Activated naive CD4-positive, alpha-beta T cell treated with anti-CD3 and anti-CD28 coated beads for 36 hours (primary cell): Measurements from ENCODE around the gene MSH2. TPM values are rescaled to one million over a fixed set of nuclear protein-coding genes. Genes with fewer than 3 reads are reported as not detected.
"Not testable (repeated sequence)": the region's sequence is repeated elsewhere in the genome, so short reads cannot be mapped to it uniquely, and the experiment has no call there.

ENCODE experiments used
- CTCF ChIA-PET: fragments of 350-600 bp; sonication (Branson Sonifier 250); formaldehyde crosslinking; loops from one replicate; lab custom pipeline; 2021; ENCODE audit warnings: antibody characterized with exemption; lab: Charles Lee
- DNase-seq: peaks from one replicate; pipeline ENCODE4 v3.0.0-alpha.2; 2020
- H3K27ac Mint-ChIP-seq: one replicate; pipeline ENCODE4 v1.8.0; 2021; ENCODE audit warnings: mild to moderate bottlenecking, mixed read lengths
- H3K27me3 Mint-ChIP-seq: one replicate; pipeline ENCODE4 v1.8.0; 2021; ENCODE audit warnings: low read depth, mixed read lengths
- H3K36me3 Mint-ChIP-seq: one replicate; pipeline ENCODE4 v1.8.0; 2021; ENCODE audit warnings: low read depth, mixed read lengths
- H3K4me1 Mint-ChIP-seq: one replicate; pipeline ENCODE4 v1.8.0; 2021; ENCODE audit warnings: low read depth, mixed read lengths
- H3K4me3 Mint-ChIP-seq: one replicate; pipeline ENCODE4 v1.8.0; 2021; ENCODE audit warnings: mild to moderate bottlenecking, moderate library complexity, mixed read lengths
- H3K9me3 Mint-ChIP-seq: one replicate; pipeline ENCODE4 v1.8.0; 2021; ENCODE audit warnings: mixed read lengths
- intact Hi-C: fragments of 100-400 bp; cut with micrococcal nuclease; formaldehyde crosslinking; loops from one replicate; pipeline ENCODE4 v1.15.1; 2023
- total RNA-seq, 2 experiments: library from RNA; stranded (reverse); gene quantifications; one replicate each; pipeline ENCODE4 v1.2.3, GENCODE V29; 2021

MSH2 gene
- total RNA-seq, 2 experiments from 2014 or later = 42.7 to 43.3 TPM

GRCh38 chr2:47452761-47453160, 49.8 kb downstream of the MSH2 start:
- Mint-ChIP-seq H3K36me3 (peaks cover 38% of the 10 kb centered on the region), H3K27ac (no peak overlapping the region), H3K4me3 (no peak overlapping the region), H3K27me3 (no peaks in the 10 kb centered on the region), H3K9me3 (no peaks in the 10 kb centered on the region), H3K4me1 (peaks cover 4% of the 10 kb centered on the region)
- DNase-seq = no peak
- CTCF ChIA-PET = no interaction called here
- intact Hi-C loops = no loop called here

- H3K27ac Mint-ChIP-seq, H3K9me3 Mint-ChIP-seq, H3K4me1 Mint-ChIP-seq, DNase-seq, CTCF ChIA-PET, H3K27me3 Mint-ChIP-seq, H3K4me3 Mint-ChIP-seq, intact Hi-C loops: not testable (repeated sequence)
- peaks cover 33% of the 10 kb centered on the region for H3K36me3 Mint-ChIP-seq
These were observed 51.9 kb downstream of the MSH2 start for GRCh38 chr2:47454818-47455217.

- CTCF ChIA-PET = no interaction called here
- peaks cover 36% of the 10 kb centered on the region for H3K36me3 Mint-ChIP-seq
- H3K27me3 Mint-ChIP-seq = no peaks in the 10 kb centered on the region
- no peak overlapping the region for H3K4me3 Mint-ChIP-seq
- no peak overlapping the region for H3K27ac Mint-ChIP-seq
- no peak for DNase-seq
- peaks cover 9% of the 10 kb centered on the region for H3K4me1 Mint-ChIP-seq
- intact Hi-C loops = no loop called here
- H3K9me3 Mint-ChIP-seq = no peaks in the 10 kb centered on the region
These were observed 52.5 kb downstream of the MSH2 start for GRCh38 chr2:47455411-47455810.

- CTCF ChIA-PET = no interaction called here
- Mint-ChIP-seq H3K9me3 (no peaks in the 10 kb centered on the region), H3K27ac (no peak overlapping the region), H3K4me3 (no peak overlapping the region), H3K36me3 (peaks cover 28% of the 10 kb centered on the region), H3K27me3 (no peaks in the 10 kb centered on the region), H3K4me1 (peaks cover 9% of the 10 kb centered on the region)
- DNase-seq = no peak
- intact Hi-C loops = no loop called here
These were observed 53.9 kb downstream of the MSH2 start for GRCh38 chr2:47456851-47457250.

- H3K4me3 Mint-ChIP-seq = no peak overlapping the region
- peaks cover 9% of the 10 kb centered on the region for H3K4me1 Mint-ChIP-seq
- no peak overlapping the region for H3K27ac Mint-ChIP-seq
- CTCF ChIA-PET = interaction anchor here (1.5 kb wide), 1 partner anchor 310 kb away, joined by 3 read pairs; no protein-coding TSS in a partner anchor
- H3K9me3 Mint-ChIP-seq = no peaks in the 10 kb centered on the region
- no peaks in the 10 kb centered on the region for H3K27me3 Mint-ChIP-seq
- intact Hi-C loops = no loop called here
- DNase-seq = no peak
- H3K36me3 Mint-ChIP-seq = peaks cover 28% of the 10 kb centered on the region
These were observed 54.3 kb downstream of the MSH2 start for GRCh38 chr2:47457268-47457667.

- Mint-ChIP-seq H3K4me1 (peaks cover 9% of the 10 kb centered on the region), H3K27ac (no peak overlapping the region), H3K27me3 (no peaks in the 10 kb centered on the region), H3K36me3 (peaks cover 30% of the 10 kb centered on the region), H3K4me3 (no peak overlapping the region), H3K9me3 (no peaks in the 10 kb centered on the region)
- CTCF ChIA-PET = no interaction called here
- intact Hi-C loops = no loop called here
- no peak for DNase-seq
These were observed 56.1 kb downstream of the MSH2 start for GRCh38 chr2:47459021-47459420.

GRCh38 chr2:47460766-47461165, 57.8 kb downstream of the MSH2 start:
- no peak for DNase-seq
- H3K36me3 Mint-ChIP-seq = peaks cover 37% of the 10 kb centered on the region
- H3K9me3 Mint-ChIP-seq = no peaks in the 10 kb centered on the region
- no peak overlapping the region for H3K27ac Mint-ChIP-seq
- no peaks in the 10 kb centered on the region for H3K27me3 Mint-ChIP-seq
- no peak overlapping the region for H3K4me3 Mint-ChIP-seq
- CTCF ChIA-PET = interaction anchor here (1.0 to 1.1 kb wide), 2 partner anchors 18 to 72 kb away, joined by 3 to 5 read pairs; no protein-coding TSS in a partner anchor
- peaks cover 9% of the 10 kb centered on the region for H3K4me1 Mint-ChIP-seq
- intact Hi-C loops = no loop called here

- no peak for DNase-seq
- no peak overlapping the region for H3K27ac Mint-ChIP-seq
These were observed 68.6 kb downstream of the MSH2 start for GRCh38 chr2:47471429-47472116.

GRCh38 chr2:47479863-47480262, 76.9 kb downstream of the MSH2 start:
- Mint-ChIP-seq H3K27me3 (no peaks in the 10 kb centered on the region), H3K36me3 (peaks cover 38% of the 10 kb centered on the region), H3K4me1 (no peaks in the 10 kb centered on the region), H3K4me3 (no peak overlapping the region), H3K27ac (no peak overlapping the region), H3K9me3 (no peaks in the 10 kb centered on the region)
- CTCF ChIA-PET = no interaction called here
- DNase-seq = no peak
- intact Hi-C loops = no loop called here

More at GRCh38 chr2:47471429-47472116, 68.6 kb downstream of the MSH2 start:
- intact Hi-C loops = no loop called here
- Mint-ChIP-seq H3K27me3 (no peaks in the 10 kb centered on the region), H3K9me3 (no peaks in the 10 kb centered on the region), H3K4me3 (no peak overlapping the region), H3K4me1 (no peaks in the 10 kb centered on the region), H3K36me3 (peaks cover 38% of the 10 kb centered on the region)
- CTCF ChIA-PET = no interaction called here

GRCh38 chr2:47483191-47483590, 80.2 kb downstream of the MSH2 start:
- Mint-ChIP-seq H3K27ac (no peak overlapping the region), H3K4me3 (no peak overlapping the region), H3K4me1 (peaks cover 9% of the 10 kb centered on the region), H3K9me3 (no peaks in the 10 kb centered on the region), H3K36me3 (peaks cover 26% of the 10 kb centered on the region), H3K27me3 (no peaks in the 10 kb centered on the region)
- DNase-seq = no peak
- intact Hi-C loops = no loop called here
- CTCF ChIA-PET = interaction anchor here (1.2 kb wide), 1 partner anchor 284 kb away, joined by 3 read pairs; no protein-coding TSS in a partner anchor

- H3K9me3 Mint-ChIP-seq = no peaks in the 10 kb centered on the region
- H3K36me3 Mint-ChIP-seq = peaks cover 24% of the 10 kb centered on the region
- intact Hi-C loops = no loop called here
- no peak overlapping the region for H3K27ac Mint-ChIP-seq
- no peak overlapping the region for H3K4me3 Mint-ChIP-seq
- no peak for DNase-seq
- CTCF ChIA-PET = interaction anchor here (0.8 to 1.2 kb wide), 2 partner anchors 77 to 283 kb away, joined by 3 read pairs; no protein-coding TSS in a partner anchor
- peaks cover 9% of the 10 kb centered on the region for H3K4me1 Mint-ChIP-seq
- no peaks in the 10 kb centered on the region for H3K27me3 Mint-ChIP-seq
These were observed 81.4 kb downstream of the MSH2 start for GRCh38 chr2:47484396-47484795.

- intact Hi-C loops = no loop called here
- DNase-seq = no peak
- Mint-ChIP-seq H3K36me3 (peaks cover 24% of the 10 kb centered on the region), H3K27me3 (no peaks in the 10 kb centered on the region), H3K4me1 (peaks cover 9% of the 10 kb centered on the region), H3K9me3 (no peaks in the 10 kb centered on the region), H3K4me3 (no peak overlapping the region), H3K27ac (no peak overlapping the region)
- CTCF ChIA-PET = interaction anchor here (0.8 kb wide), 1 partner anchor 78 kb away, joined by 3 read pairs; no protein-coding TSS in a partner anchor
These were observed 82.2 kb downstream of the MSH2 start for GRCh38 chr2:47485177-47485576.

GRCh38 chr2:47485751-47486300, 82.9 kb downstream of the MSH2 start:
- Mint-ChIP-seq H3K4me1 (peaks cover 9% of the 10 kb centered on the region), H3K36me3 (peaks cover 21% of the 10 kb centered on the region), H3K9me3 (no peaks in the 10 kb centered on the region), H3K4me3 (no peak overlapping the region), H3K27me3 (no peaks in the 10 kb centered on the region), H3K27ac (no peak overlapping the region)
- CTCF ChIA-PET = interaction anchor here (1.1 kb wide), 1 partner anchor 94 kb away, joined by 3 read pairs; no protein-coding TSS in a partner anchor
- no peak for DNase-seq
- intact Hi-C loops = no loop called here
